Activated CD4-positive, alpha-beta memory T cell treated with anti-CD3 and anti-CD28 coated beads for 36 hours (primary cell): Measurements from ENCODE around the gene COL8A2. TPM values are rescaled to one million over a fixed set of nuclear protein-coding genes. Genes with fewer than 3 reads are reported as not detected.
A peak's percentile ranks its signal among the peaks of the same experiment; 100 is the strongest.
"Not testable (repeated sequence)": the region's sequence is repeated elsewhere in the genome, so short reads cannot be mapped to it uniquely, and the experiment has no call there.

Experiments
- CTCF ChIA-PET: fragments of 350-600 bp; sonication (Branson Sonifier 250); formaldehyde crosslinking; loops from one replicate; lab custom pipeline; 2021; ENCODE audit warnings: antibody characterized with exemption, inconsistent platforms; lab: Charles Lee
- POLR2A ChIA-PET: fragments of 350-600 bp; sonication (Branson Sonifier 250); formaldehyde crosslinking; loops from one replicate; lab custom pipeline; 2021; ENCODE audit warnings: antibody characterized with exemption; lab: Charles Lee
- DNase-seq: peaks from one replicate; pipeline ENCODE4 v3.0.0-alpha.2; 2020
- H3K27ac Mint-ChIP-seq: one replicate; pipeline ENCODE4 v1.8.0; 2021; ENCODE audit warnings: mixed read lengths
- H3K27me3 Mint-ChIP-seq: one replicate; pipeline ENCODE4 v1.8.0; 2021; ENCODE audit warnings: mixed read lengths
- H3K36me3 Mint-ChIP-seq: one replicate; pipeline ENCODE4 v1.8.0; 2021; ENCODE audit warnings: mixed read lengths
- H3K4me1 Mint-ChIP-seq: one replicate; pipeline ENCODE4 v1.8.0; 2021; ENCODE audit warnings: low read depth, mixed read lengths
- H3K4me3 Mint-ChIP-seq: one replicate; pipeline ENCODE4 v1.8.0; 2021; ENCODE audit warnings: mild to moderate bottlenecking, mixed read lengths
- H3K9me3 Mint-ChIP-seq: one replicate; pipeline ENCODE4 v1.8.0; 2021; ENCODE audit warnings: mixed read lengths
- intact Hi-C: fragments of 100-400 bp; cut with micrococcal nuclease; formaldehyde crosslinking; loops from one replicate; pipeline ENCODE4 v1.15.1; 2023
- total RNA-seq, 2 experiments: library from RNA; stranded (reverse); gene quantifications; one replicate each; pipeline ENCODE4 v1.2.3, GENCODE V29; 2021

Gene COL8A2
- total RNA-seq, 2 experiments from 2014 or later: not detected

DNA sequence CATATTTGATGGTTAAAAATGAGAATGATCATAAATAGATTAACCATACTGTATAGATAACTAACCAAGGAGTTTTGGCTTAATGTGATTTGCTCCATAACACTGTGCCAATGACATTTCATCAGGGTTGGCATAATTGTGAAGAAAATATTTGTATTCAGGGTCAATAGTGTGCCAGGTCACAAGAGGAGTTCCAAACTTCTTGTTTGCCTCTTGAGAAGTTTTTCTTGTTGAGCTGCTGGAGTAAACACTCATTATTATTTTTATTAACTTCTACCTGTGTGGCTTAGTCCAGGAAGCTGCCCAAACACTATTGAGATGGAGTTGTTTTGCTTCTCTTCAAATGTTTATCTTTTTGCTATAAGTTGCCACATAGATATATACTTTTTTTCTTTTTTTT, 38.4 kb upstream of the COL8A2 start:
- DNase-seq: no peak
- intact Hi-C loops: no loop called here
- Mint-ChIP-seq H3K4me1 (peaks cover 63% of the 10 kb centered on the region), H3K4me3 (no peak overlapping the region), H3K27me3 (no peaks in the 10 kb centered on the region), H3K27ac (no peak overlapping the region), H3K9me3 (no peaks in the 10 kb centered on the region), H3K36me3 (peaks cover 26% of the 10 kb centered on the region)
- ChIA-PET CTCF (interaction anchor here (0.6 to 7.0 kb wide), 4 partner anchors 13 to 169 kb away, joined by 3 to 110 read pairs (median 31); partner anchors contain the start of gene TRAPPC3), POLR2A (interaction anchor here (1.0 to 4.6 kb wide), 3 partner anchors 13 to 61 kb away, joined by 3 to 69 read pairs (median 35); partner anchors contain the start of genes THRAP3 and TRAPPC3)

- peak overlapping the region; percentile 95 for H3K27ac Mint-ChIP-seq
- H3K27me3 Mint-ChIP-seq: no peaks in the 10 kb centered on the region
- peaks cover 67% of the 10 kb centered on the region for H3K4me1 Mint-ChIP-seq
- POLR2A ChIA-PET: interaction anchor here (1.0 to 4.6 kb wide), 4 partner anchors 12 to 161 kb away, joined by 3 to 69 read pairs (median 19); partner anchors contain the start of genes THRAP3 and TRAPPC3
- DNase-seq: no peak
- peak overlapping the region; percentile 72 for H3K4me3 Mint-ChIP-seq
- H3K9me3 Mint-ChIP-seq: no peaks in the 10 kb centered on the region
- intact Hi-C loops: no loop called here
- peaks cover 27% of the 10 kb centered on the region for H3K36me3 Mint-ChIP-seq
- CTCF ChIA-PET: interaction anchor here (0.7 to 7.0 kb wide), 9 partner anchors 12 to 1325 kb away, joined by 3 to 110 read pairs (median 11); partner anchors contain the start of genes THRAP3 and TRAPPC3
Measured at GRCh38 chr1:36162680-36163239, 37.7 kb upstream of the COL8A2 start.

GRCh38 chr1:36161641-36162531, 36.9 kb upstream of the COL8A2 start:
- H3K27ac Mint-ChIP-seq: peak overlapping the region; percentile 95
- H3K27me3 Mint-ChIP-seq: no peaks in the 10 kb centered on the region
- DNase-seq: peak; percentile 65
- peak overlapping the region; percentile 72 for H3K4me3 Mint-ChIP-seq
- ChIA-PET POLR2A (interaction anchor here (1.0 to 4.6 kb wide), 6 partner anchors 12 to 162 kb away, joined by 3 to 69 read pairs (median 6); partner anchors contain the start of genes THRAP3 and TRAPPC3), CTCF (interaction anchor here (0.6 to 7.0 kb wide), 17 partner anchors 11 to 1326 kb away, joined by 3 to 110 read pairs (median 3); partner anchors contain the start of genes AGO1, THRAP3 and TRAPPC3)
- H3K4me1 Mint-ChIP-seq: peaks cover 66% of the 10 kb centered on the region
- intact Hi-C loops: loop anchor here (1.0 kb wide), 2 partner anchors 13 to 26 kb away; partner anchors contain the start of gene TRAPPC3
- H3K36me3 Mint-ChIP-seq: peaks cover 24% of the 10 kb centered on the region
- no peaks in the 10 kb centered on the region for H3K9me3 Mint-ChIP-seq

DNA sequence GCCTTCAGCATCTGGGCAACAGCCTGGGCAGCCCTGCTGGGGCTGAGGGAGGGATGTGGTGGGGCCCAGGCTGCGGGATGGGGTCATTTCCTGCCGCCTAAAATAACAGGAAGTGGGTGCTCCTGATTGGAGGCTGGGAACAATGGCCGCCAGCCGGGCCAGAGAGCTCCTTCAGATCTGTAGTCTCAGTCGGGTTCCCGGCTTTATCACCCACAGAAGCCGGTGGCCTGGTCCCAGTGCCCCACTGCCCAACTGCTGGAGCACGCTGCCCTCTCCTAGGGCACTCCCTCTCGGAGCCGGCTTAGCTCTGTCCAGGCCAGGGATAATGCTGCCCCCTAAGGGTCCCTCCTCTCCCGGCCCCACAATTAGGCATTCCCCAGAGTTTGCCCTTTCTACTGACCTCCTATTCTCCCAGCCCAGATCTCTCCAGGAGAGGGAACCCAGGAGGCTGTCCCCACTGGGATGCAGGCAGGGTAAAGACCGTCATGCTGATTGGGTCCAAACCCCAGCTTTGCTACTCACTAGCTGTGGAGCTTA, 36.0 kb upstream of the COL8A2 start:
- peak overlapping the region; percentile 72 for H3K4me3 Mint-ChIP-seq
- peak; percentile 88 for DNase-seq
- ChIA-PET POLR2A (interaction anchor here (1.0 to 4.6 kb wide), 9 partner anchors 11 to 240 kb away, joined by 3 to 69 read pairs (median 7); partner anchors contain the start of genes SH3D21, THRAP3 and TRAPPC3), CTCF (interaction anchor here (0.6 to 7.0 kb wide), 17 partner anchors 11 to 592 kb away, joined by 3 to 110 read pairs (median 3); partner anchors contain the start of genes AGO1, THRAP3 and TRAPPC3)
- H3K27me3 Mint-ChIP-seq: no peaks in the 10 kb centered on the region
- peak overlapping the region; percentile 95 for H3K27ac Mint-ChIP-seq
- peaks cover 20% of the 10 kb centered on the region for H3K36me3 Mint-ChIP-seq
- peaks cover 59% of the 10 kb centered on the region for H3K4me1 Mint-ChIP-seq
- H3K9me3 Mint-ChIP-seq: no peaks in the 10 kb centered on the region
- intact Hi-C loops: loop anchor here (1.0 kb wide), 2 partner anchors 12 to 27 kb away; partner anchors contain the start of gene TRAPPC3

- Mint-ChIP-seq H3K36me3 (peaks cover 20% of the 10 kb centered on the region), H3K27me3 (no peaks in the 10 kb centered on the region), H3K9me3 (no peaks in the 10 kb centered on the region), H3K4me1 (peaks cover 57% of the 10 kb centered on the region), H3K4me3 (peak overlapping the region; percentile 72), H3K27ac (peak overlapping the region; percentile 95)
- DNase-seq: no peak
- POLR2A ChIA-PET: interaction anchor here (1.0 to 4.6 kb wide), 10 partner anchors 10 to 259 kb away, joined by 3 to 69 read pairs (median 6); partner anchors contain the start of genes SH3D21, THRAP3 and TRAPPC3
- intact Hi-C loops: no loop called here
- CTCF ChIA-PET: interaction anchor here (0.7 to 7.0 kb wide), 9 partner anchors 10 to 226 kb away, joined by 3 to 110 read pairs (median 11); partner anchors contain the start of genes THRAP3 and TRAPPC3
Measured at GRCh38 chr1:36160388-36160948, 35.4 kb upstream of the COL8A2 start.

DNA sequence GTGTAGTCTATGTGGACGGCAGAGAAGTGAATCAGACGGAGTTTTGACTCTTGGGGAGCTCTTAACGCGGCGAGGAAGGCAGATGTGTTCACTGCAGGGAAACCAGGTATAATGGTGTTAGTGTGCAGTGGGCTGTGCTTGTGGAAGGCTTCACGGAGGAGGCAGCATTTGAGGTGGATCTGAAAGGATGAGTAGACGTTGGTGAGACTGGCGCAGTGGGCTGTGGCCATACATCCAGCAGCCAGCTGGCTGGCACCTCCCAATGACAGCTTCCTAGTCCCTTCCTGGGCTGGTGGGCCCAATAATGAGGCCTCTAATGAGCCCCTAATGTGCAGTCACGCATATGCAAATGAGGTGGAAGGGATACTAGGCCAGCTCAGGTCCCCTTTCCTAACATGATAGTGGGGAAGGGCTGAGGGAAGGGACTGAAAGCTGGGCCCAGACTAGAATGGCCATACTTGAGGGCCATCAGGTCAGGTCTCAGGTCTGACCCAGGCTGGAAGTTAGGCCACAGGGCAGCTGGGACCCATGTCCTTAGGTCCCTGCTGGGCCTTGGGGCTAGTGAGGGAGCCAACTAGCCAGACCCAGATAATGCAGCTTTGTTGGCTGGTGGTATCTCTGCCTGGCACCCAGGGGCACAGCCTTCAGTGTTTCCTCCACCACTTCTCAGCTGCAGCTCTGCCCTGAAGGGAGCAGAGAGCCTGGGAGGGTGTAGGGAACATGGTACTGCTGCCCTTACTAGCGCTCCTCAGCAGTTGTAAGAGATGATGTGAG, 34.8 kb upstream of the COL8A2 start:
- Mint-ChIP-seq H3K27ac (peak overlapping the region; percentile 95), H3K4me1 (peaks cover 63% of the 10 kb centered on the region), H3K36me3 (peaks cover 19% of the 10 kb centered on the region), H3K27me3 (no peaks in the 10 kb centered on the region), H3K4me3 (peak overlapping the region; percentile 72), H3K9me3 (no peaks in the 10 kb centered on the region)
- peak; percentile 34 for DNase-seq
- POLR2A ChIA-PET: interaction anchor here (0.7 to 4.6 kb wide), 9 partner anchors 10 to 260 kb away, joined by 3 to 69 read pairs (median 3); partner anchors contain the start of genes SH3D21, THRAP3 and TRAPPC3
- CTCF ChIA-PET: interaction anchor here (1.1 to 7.0 kb wide), 5 partner anchors 9 to 126 kb away, joined by 3 to 110 read pairs (median 23); partner anchors contain the start of genes THRAP3 and TRAPPC3
- intact Hi-C loops: loop anchor here (5.0 to 10.0 kb wide), 3 partner anchors 298 to 1315 kb away; partner anchors contain the start of genes SFPQ and ZC3H12A

DNA sequence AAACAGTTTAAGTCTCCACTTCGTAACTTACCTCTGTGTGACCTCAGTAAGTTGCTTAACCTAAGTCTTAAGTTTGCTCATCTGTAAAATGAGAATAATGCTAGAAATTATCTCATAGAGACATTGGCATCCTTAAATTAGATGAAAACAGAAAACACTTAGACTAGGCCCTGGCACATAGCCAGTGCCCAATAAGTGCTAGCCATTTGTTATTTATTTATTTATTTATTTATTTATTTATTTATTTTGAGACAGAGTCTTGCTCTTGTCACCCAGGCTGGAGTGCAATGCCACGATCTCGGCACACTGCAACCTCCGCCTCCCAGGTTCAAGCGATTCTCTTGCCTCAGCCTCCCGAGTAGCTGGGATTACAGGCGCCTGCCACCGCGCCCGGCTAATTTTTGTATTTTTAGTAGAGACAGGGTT, 33.8 kb upstream of the COL8A2 start:
- H3K36me3 Mint-ChIP-seq: peaks cover 13% of the 10 kb centered on the region
- H3K9me3 Mint-ChIP-seq, H3K27me3 Mint-ChIP-seq, DNase-seq: not testable (repeated sequence)
- peak overlapping the region; percentile 95 for H3K27ac Mint-ChIP-seq
- H3K4me3 Mint-ChIP-seq: peak overlapping the region; percentile 86
- ChIA-PET CTCF (interaction anchor here (1.1 to 7.0 kb wide), 3 partner anchors 8 to 127 kb away, joined by 3 to 110 read pairs (median 39); partner anchors contain the start of gene TRAPPC3), POLR2A (interaction anchor here (0.7 to 4.6 kb wide), 3 partner anchors 9 to 84 kb away, joined by 3 to 69 read pairs (median 35); partner anchors contain the start of genes THRAP3 and TRAPPC3)
- H3K4me1 Mint-ChIP-seq: peaks cover 63% of the 10 kb centered on the region
- intact Hi-C loops: loop anchor here (5.0 to 10.0 kb wide), 3 partner anchors 298 to 1316 kb away; partner anchors contain the start of genes SFPQ and ZC3H12A

DNA sequence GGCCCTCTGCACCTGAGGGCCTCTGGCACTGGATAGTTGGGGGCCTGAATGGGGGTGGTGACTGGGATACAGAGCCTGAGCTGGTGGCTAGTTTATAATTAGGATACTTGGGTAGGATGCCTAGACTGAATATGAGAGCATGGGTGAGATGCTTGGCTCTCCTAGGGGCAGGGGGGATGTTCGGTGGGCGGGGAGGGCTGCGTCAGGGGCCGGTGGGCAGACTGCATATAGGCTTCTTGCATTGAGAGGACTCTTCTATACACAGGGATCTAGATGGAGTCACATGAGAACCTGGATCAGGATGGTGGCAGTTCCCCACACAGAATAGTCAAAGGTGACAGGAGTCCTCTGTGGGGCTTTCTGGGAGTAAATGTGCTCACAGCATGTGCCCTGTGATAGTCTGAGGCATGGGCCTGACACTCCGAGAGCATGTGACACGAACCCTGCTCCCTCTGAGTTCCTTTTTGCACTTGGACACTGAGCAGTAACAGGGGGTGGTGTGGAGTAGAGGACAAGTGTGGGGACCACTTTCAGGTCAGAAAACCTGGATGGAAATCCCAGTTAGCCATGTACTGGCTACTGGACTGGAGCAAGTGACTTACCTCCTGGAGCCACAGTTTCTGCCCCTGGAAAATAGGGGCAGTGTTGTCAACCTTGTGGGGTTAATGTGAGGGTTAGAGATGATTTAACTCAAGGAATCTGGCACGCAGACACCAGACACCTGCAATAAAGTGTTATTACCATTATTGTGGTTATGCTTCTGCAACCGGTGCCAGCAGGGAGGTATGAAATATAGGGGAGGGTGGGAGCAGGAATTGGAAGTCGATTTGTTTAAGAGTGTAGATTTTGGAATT, 33.2 kb upstream of the COL8A2 start:
- Mint-ChIP-seq H3K4me3 (peak overlapping the region; percentile 86), H3K27ac (peak overlapping the region; percentile 92), H3K36me3 (peaks cover 13% of the 10 kb centered on the region), H3K4me1 (peaks cover 65% of the 10 kb centered on the region), H3K9me3 (no peaks in the 10 kb centered on the region), H3K27me3 (no peaks in the 10 kb centered on the region)
- POLR2A ChIA-PET: interaction anchor here (1.7 to 3.0 kb wide), 2 partner anchors 66 to 228 kb away, joined by 4 to 14 read pairs; partner anchors contain the start of gene THRAP3
- DNase-seq: peak; percentile 31
- CTCF ChIA-PET: interaction anchor here (1.5 to 7.0 kb wide), 3 partner anchors 8 to 128 kb away, joined by 7 to 110 read pairs (median 29); partner anchors contain the start of gene TRAPPC3
- intact Hi-C loops: loop anchor here (1.0 to 10.0 kb wide), 4 partner anchors 66 to 1317 kb away; partner anchors contain the start of genes SFPQ, THRAP3 and ZC3H12A
